ENCODE measurements around the gene MYO15A.

- TF ChIP-seq, protein P1, sequence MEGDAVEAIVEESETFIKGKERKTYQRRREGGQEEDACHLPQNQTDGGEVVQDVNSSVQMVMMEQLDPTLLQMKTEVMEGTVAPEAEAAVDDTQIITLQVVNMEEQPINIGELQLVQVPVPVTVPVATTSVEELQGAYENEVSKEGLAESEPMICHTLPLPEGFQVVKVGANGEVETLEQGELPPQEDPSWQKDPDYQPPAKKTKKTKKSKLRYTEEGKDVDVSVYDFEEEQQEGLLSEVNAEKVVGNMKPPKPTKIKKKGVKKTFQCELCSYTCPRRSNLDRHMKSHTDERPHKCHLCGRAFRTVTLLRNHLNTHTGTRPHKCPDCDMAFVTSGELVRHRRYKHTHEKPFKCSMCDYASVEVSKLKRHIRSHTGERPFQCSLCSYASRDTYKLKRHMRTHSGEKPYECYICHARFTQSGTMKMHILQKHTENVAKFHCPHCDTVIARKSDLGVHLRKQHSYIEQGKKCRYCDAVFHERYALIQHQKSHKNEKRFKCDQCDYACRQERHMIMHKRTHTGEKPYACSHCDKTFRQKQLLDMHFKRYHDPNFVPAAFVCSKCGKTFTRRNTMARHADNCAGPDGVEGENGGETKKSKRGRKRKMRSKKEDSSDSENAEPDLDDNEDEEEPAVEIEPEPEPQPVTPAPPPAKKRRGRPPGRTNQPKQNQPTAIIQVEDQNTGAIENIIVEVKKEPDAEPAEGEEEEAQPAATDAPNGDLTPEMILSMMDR (IDR thresholded peaks at IDR 0.05; ENCODE audit: poor library complexity): no peak
- no peak for TF ChIP-seq EZH2 (IDR thresholded peaks at IDR 0.05; ENCODE audit: borderline replicate concordance)
- TF ChIP-seq EZH2phosphoT487 (IDR thresholded peaks at IDR 0.05; ENCODE audit: low read depth, severe bottlenecking, unreplicated experiment): no peak
These were observed 72.8 kb downstream of the MYO15A start for GRCh38 chr17:18181358-18181757.

Measured in hepatocyte (in vitro differentiated cells).